HL-60 (cell line): ENCODE results near the gene ACHE.
A peak's percentile ranks its signal among the peaks of the same experiment; 100 is the strongest.

Experiments used
- CTCF ChIP-seq: IDR thresholded peaks from one replicate; pipeline ENCODE4 v1.5.1; 2011; ENCODE audit warnings: low read length, control low read depth, inconsistent platforms; ENCODE audit not compliant: insufficient read depth
- GABPA ChIP-seq: IDR thresholded peaks from 2 replicates; pipeline ENCODE4 v1.6.1; 2012; ENCODE audit warnings: low read depth
- POLR2AphosphoS5 ChIP-seq: IDR thresholded peaks from 2 replicates; pipeline ENCODE4 v1.6.1; 2012; ENCODE audit warnings: low read depth
- REST ChIP-seq: IDR thresholded peaks from 2 replicates; pipeline ENCODE4 v1.6.1; 2012; ENCODE audit warnings: low read depth; ENCODE audit not compliant: insufficient replicate concordance
- SPI1 ChIP-seq: IDR thresholded peaks from 2 replicates; pipeline ENCODE4 v1.6.1; 2012; ENCODE audit warnings: low read depth, mild to moderate bottlenecking, borderline replicate concordance

GRCh38 chr7:100888988-100889750 lies 6.5 kb downstream of the ACHE start, which contains the start of gene UFSP1:
- TF ChIP-seq CTCF: no peak
- TF ChIP-seq POLR2AphosphoS5: peak; percentile 20; the same call in 1 of the 2 replicates
- TF ChIP-seq REST: no peak
- TF ChIP-seq GABPA: no peak
- TF ChIP-seq SPI1: no peak
